ENCODE data around the gene DIAPH2.

DNA sequence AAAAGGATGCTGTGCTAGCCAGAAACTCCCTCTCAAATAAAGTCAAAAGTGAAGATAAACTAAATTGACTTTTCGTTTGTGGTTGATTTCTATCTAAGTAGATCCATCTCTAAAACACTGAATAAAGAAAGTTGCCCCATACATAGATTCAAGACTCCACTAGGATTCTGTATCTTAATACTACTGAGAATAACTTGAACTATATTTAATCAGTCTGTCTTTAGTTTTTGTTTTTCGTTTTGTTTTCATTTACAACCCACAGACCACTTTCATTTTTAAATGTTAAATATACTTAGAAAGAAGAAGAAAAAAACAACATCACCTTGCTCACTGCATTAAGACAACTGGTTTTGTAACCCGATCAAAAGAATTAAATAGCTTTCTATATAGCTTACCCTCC lies 854.1 kb downstream of the DIAPH2 start:
- no peak for TF ChIP-seq CHD4 (IDR thresholded peaks at IDR 0.05; ENCODE audit: insufficient read depth, insufficient replicate concordance, low read depth, low read length, poor library complexity, severe bottlenecking)
- TF ChIP-seq RBM14 (IDR thresholded peaks at IDR 0.05; ENCODE audit: borderline replicate concordance, insufficient read depth, low read depth, low read length): no peak
- TF ChIP-seq, protein P1, sequence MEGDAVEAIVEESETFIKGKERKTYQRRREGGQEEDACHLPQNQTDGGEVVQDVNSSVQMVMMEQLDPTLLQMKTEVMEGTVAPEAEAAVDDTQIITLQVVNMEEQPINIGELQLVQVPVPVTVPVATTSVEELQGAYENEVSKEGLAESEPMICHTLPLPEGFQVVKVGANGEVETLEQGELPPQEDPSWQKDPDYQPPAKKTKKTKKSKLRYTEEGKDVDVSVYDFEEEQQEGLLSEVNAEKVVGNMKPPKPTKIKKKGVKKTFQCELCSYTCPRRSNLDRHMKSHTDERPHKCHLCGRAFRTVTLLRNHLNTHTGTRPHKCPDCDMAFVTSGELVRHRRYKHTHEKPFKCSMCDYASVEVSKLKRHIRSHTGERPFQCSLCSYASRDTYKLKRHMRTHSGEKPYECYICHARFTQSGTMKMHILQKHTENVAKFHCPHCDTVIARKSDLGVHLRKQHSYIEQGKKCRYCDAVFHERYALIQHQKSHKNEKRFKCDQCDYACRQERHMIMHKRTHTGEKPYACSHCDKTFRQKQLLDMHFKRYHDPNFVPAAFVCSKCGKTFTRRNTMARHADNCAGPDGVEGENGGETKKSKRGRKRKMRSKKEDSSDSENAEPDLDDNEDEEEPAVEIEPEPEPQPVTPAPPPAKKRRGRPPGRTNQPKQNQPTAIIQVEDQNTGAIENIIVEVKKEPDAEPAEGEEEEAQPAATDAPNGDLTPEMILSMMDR (IDR thresholded peaks at IDR 0.05 in 2 of 3, conservative IDR thresholded peaks at IDR 0.05 in 1 of 3; ENCODE audit: insufficient read depth in 2 of 3, low read depth in 1 of 3, low read length in 3 of 3): no peak
- no peak for TF ChIP-seq ZC3H8 (IDR thresholded peaks at IDR 0.05)
- TF ChIP-seq ATF7 (IDR thresholded peaks at IDR 0.05): no peak
- no peak for TF ChIP-seq MXI1 (IDR thresholded peaks at IDR 0.05; ENCODE audit: low read depth, low read length)
- no peak for TF ChIP-seq NFIC (IDR thresholded peaks at IDR 0.05)
- TF ChIP-seq FOXM1 (IDR thresholded peaks at IDR 0.05; ENCODE audit: low read depth): no peak
- TF ChIP-seq FOXM1 (CRISPR knock-in tag; IDR thresholded peaks at IDR 0.05; ENCODE audit: low read depth): no peak
